ENCODE measurements around the gene ATP5F1B.
A peak's percentile ranks its signal among the peaks of the same experiment; 100 is the strongest.

The ATP5F1B gene

DNA sequence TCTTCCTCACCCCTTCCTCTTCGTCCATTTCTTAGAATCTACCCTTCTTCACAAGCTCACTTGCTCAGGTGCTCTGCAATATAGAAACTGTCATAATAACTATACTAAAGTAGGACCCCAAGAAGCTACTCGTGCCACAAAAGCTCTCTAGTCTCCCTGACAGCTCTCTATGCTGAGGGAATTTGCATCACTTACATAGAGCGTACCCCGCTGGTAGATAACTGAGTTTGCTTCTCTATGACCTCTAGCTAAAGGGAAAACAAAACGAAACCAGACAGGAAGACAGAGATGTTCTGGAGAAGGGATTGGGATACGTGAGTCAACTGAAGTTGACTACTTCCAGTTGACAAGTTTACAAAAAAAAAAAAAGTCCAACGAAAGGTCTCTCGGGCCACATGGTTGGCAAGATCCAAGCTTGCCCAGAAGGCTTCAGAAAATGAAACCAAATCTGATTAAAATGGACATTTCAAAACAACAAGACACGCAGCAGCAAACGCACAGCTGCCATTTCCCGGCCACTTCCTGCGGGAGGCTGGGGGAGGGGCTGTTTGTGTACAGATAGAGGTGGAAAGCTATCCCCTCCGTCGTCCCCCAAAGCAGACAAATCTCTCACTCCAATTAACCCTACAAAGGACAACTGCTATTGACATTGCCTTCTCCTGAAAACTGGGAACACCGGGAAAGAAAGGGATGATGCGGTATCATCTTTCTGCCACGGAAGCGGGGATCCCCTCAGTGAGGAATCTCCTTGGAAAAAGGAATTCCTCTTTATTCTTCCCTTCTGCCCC is 16.9 kb downstream of the ATP5F1B start:
- peak in 1 of 2 experiments; percentile 46 for DNase-seq (ENCODE audit: low read depth in 1 of 2, low spot score in 1 of 2)
- TF ChIP-seq JUND (IDR thresholded peaks at IDR 0.05; ENCODE audit: low read depth), result no peak
- in situ Hi-C loops (cut with HindIII; ENCODE audit: low pct_unique_long_range_greater_than_20kb, low sequenced_read_pairs), result no loop called here

- no peak for DNase-seq (ENCODE audit: low read depth in 1 of 2, low spot score in 1 of 2)
- in situ Hi-C loops (cut with HindIII; ENCODE audit: low pct_unique_long_range_greater_than_20kb, low sequenced_read_pairs), result no loop called here
- TF ChIP-seq JUND (IDR thresholded peaks at IDR 0.05; ENCODE audit: low read depth), result no peak
These were observed 19.1 kb downstream of the ATP5F1B start for GRCh38 chr12:56626701-56627100.

- in situ Hi-C loops (cut with HindIII; ENCODE audit: low pct_unique_long_range_greater_than_20kb, low sequenced_read_pairs), result no loop called here
- DNase-seq (ENCODE audit: low read depth in 1 of 2, low spot score in 1 of 2), result no peak
- no peak for TF ChIP-seq JUND (IDR thresholded peaks at IDR 0.05; ENCODE audit: low read depth)
These were observed 23.2 kb downstream of the ATP5F1B start for GRCh38 chr12:56622535-56622934.

DNA sequence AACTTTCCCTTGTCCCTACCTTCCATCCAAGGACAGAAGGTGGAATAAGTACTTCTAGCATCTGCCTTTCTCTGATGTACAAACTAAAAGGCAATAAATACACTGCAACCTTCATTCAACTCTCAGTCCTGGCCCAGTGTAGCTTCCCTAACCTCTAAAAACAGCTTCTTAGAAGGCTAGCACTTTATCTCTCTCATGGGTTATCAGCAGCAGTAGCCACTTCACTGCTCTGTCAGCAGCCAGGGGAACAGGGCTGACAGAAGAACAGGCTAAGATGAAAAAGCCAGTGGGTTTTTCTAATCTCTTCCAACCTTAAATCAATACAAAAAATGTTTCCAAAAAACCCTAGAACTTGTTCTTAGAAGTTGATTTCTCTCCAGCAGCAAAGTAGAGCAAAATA is 28.9 kb downstream of the ATP5F1B start:
- in situ Hi-C loops (cut with HindIII; ENCODE audit: low pct_unique_long_range_greater_than_20kb, low sequenced_read_pairs), result no loop called here
- DNase-seq (ENCODE audit: low read depth in 1 of 2, low spot score in 1 of 2), result no peak
- no peak for TF ChIP-seq JUND (IDR thresholded peaks at IDR 0.05; ENCODE audit: low read depth)

- TF ChIP-seq JUND (IDR thresholded peaks at IDR 0.05; ENCODE audit: low read depth), result no peak
- no peak for DNase-seq (ENCODE audit: low read depth in 1 of 2, low spot score in 1 of 2)
- in situ Hi-C loops (cut with HindIII; ENCODE audit: low pct_unique_long_range_greater_than_20kb, low sequenced_read_pairs), result no loop called here
These were observed 29.5 kb downstream of the ATP5F1B start for GRCh38 chr12:56616244-56616643.

DNA sequence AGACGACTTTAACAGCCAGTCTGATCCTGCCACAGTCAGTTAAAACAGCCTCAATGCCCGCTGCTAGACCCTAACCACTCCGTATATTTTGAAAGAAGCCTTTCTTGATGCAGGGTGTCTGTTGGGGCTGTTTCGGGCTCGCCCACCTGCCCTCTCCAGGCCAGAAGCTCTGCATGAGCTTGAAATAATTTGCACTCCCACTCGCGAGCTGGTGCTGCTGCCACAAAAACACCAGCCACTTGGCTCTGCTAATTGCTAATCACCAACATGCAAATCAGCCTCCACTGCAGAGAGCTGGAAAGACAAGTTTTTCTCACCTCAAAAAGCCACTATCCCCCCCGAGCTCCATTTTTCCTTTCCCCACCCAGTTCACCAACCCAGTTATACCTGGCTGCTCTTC is 31.2 kb downstream of the ATP5F1B start:
- TF ChIP-seq JUND (IDR thresholded peaks at IDR 0.05; ENCODE audit: low read depth), result no peak
- DNase-seq (ENCODE audit: low read depth in 1 of 2, low spot score in 1 of 2), result no peak
- in situ Hi-C loops (cut with HindIII; ENCODE audit: low pct_unique_long_range_greater_than_20kb, low sequenced_read_pairs), result no loop called here

- in situ Hi-C loops (cut with HindIII; ENCODE audit: low pct_unique_long_range_greater_than_20kb, low sequenced_read_pairs), result no loop called here
- no peak for DNase-seq (ENCODE audit: low read depth in 1 of 2, low spot score in 1 of 2)
- no peak for TF ChIP-seq JUND (IDR thresholded peaks at IDR 0.05; ENCODE audit: low read depth)
These were observed 41.4 kb downstream of the ATP5F1B start for GRCh38 chr12:56604355-56604754.

- DNase-seq (ENCODE audit: low read depth in 1 of 2, low spot score in 1 of 2), result no peak
- in situ Hi-C loops (cut with HindIII; ENCODE audit: low pct_unique_long_range_greater_than_20kb, low sequenced_read_pairs), result no loop called here
- TF ChIP-seq JUND (IDR thresholded peaks at IDR 0.05; ENCODE audit: low read depth), result no peak
These were observed 43.5 kb downstream of the ATP5F1B start for GRCh38 chr12:56602239-56602638.

GRCh38 chr12:56601503-56601902 is 44.3 kb downstream of the ATP5F1B start:
- in situ Hi-C loops (cut with HindIII; ENCODE audit: low pct_unique_long_range_greater_than_20kb, low sequenced_read_pairs), result no loop called here
- no peak for TF ChIP-seq JUND (IDR thresholded peaks at IDR 0.05; ENCODE audit: low read depth)
- DNase-seq (ENCODE audit: low read depth in 1 of 2, low spot score in 1 of 2), result peak; percentile 26 to 33

DNA sequence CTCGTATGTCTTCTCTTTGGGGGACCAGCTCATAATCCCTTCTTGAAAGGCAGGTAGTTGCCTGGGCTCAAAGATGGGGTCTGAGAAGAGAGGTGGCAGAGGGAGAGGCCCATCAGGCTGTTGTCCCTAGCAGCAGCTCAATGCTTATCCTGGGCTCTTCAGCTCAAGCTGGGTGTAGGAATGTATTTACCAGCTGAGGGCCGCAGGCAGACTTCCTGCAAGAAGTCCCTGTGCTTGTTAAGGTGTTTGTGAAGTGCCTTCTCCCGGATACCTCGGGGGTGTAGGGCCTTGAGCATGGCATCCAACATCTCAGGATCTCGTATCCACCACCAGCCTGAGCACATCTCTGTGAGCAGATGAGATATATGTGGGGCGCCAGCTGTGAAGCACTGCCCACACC is 45.0 kb downstream of the ATP5F1B start:
- in situ Hi-C loops (cut with HindIII; ENCODE audit: low pct_unique_long_range_greater_than_20kb, low sequenced_read_pairs), result no loop called here
- TF ChIP-seq JUND (IDR thresholded peaks at IDR 0.05; ENCODE audit: low read depth), result no peak
- no peak for DNase-seq (ENCODE audit: low read depth in 1 of 2, low spot score in 1 of 2)

- TF ChIP-seq JUND (IDR thresholded peaks at IDR 0.05; ENCODE audit: low read depth), result no peak
- no peak for DNase-seq (ENCODE audit: low read depth in 1 of 2, low spot score in 1 of 2)
- in situ Hi-C loops (cut with HindIII; ENCODE audit: low pct_unique_long_range_greater_than_20kb, low sequenced_read_pairs), result no loop called here
These were observed 46.0 kb downstream of the ATP5F1B start for GRCh38 chr12:56599797-56600196.

- no peak for TF ChIP-seq JUND (IDR thresholded peaks at IDR 0.05; ENCODE audit: low read depth)
- in situ Hi-C loops (cut with HindIII; ENCODE audit: low pct_unique_long_range_greater_than_20kb, low sequenced_read_pairs), result no loop called here
These were observed 46.7 kb downstream of the ATP5F1B start for GRCh38 chr12:56599041-56599440.

DNA sequence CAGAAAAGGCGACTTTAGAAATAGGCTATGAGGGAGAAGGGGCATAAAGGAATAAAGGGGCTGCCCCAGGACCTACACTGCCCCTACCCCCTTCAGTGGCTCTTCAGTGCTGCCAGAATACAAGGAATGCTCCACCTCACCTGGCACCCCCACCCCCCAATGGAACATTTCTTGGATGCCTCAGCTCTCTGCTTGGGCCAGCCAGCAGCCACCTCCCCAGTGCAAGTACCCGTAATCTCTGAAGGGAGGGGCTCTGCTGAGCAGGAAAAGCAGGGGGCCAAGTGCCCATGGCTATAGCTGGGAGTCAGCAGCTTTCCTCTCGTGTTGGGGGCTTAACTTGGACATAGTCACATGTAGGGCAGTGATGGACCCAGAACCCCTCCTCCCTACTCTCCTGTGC is 49.0 kb downstream of the ATP5F1B start:
- TF ChIP-seq JUND (IDR thresholded peaks at IDR 0.05; ENCODE audit: low read depth), result no peak
- in situ Hi-C loops (cut with HindIII; ENCODE audit: low pct_unique_long_range_greater_than_20kb, low sequenced_read_pairs), result no loop called here
- no peak for DNase-seq (ENCODE audit: low read depth in 1 of 2, low spot score in 1 of 2)

More at GRCh38 chr12:56599041-56599440, 46.7 kb downstream of the ATP5F1B start:
- no peak for DNase-seq (ENCODE audit: low read depth in 1 of 2, low spot score in 1 of 2)
